OCI-LY7 (cell line): ENCODE measurements around the gene MTCL1. TPM values are rescaled to one million over a fixed set of nuclear protein-coding genes. Genes with fewer than 3 reads are reported as not detected.
A peak's percentile ranks its signal among the peaks of the same experiment; 100 is the strongest.

Experiments used
- BruUV-seq: library from RNA; stranded (reverse); fragments of 400-500 nt; replicated peaks from 2 replicates; lab custom pipeline; 2021; lab: Mats Ljungman, UMichigan
- CTCF ChIA-PET: fragments of 300-600 bp; sonication (Branson Sonifier 250); formaldehyde crosslinking; loops from one replicate; lab custom pipeline; 2022; ENCODE audit warnings: antibody characterized with exemption; ENCODE audit not compliant: unreplicated experiment; lab: Charles Lee
- POLR2A ChIA-PET: fragments of 300-600 bp; sonication (Branson Sonifier 250); formaldehyde crosslinking; loops from one replicate; lab custom pipeline; 2022; ENCODE audit warnings: antibody characterized with exemption; lab: Charles Lee
- DNase-seq: peaks from one replicate; pipeline ENCODE4 v3.0.0-alpha.2; 2015; ENCODE audit warnings: low spot score
- H2AFZ ChIP-seq: fragments of 200-600 bp; sonication (generic), shearing (Covaris generic); 2 replicates; pipeline ENCODE4 v1.6.1; 2014; ENCODE audit warnings: mild to moderate bottlenecking, antibody characterized with exemption, low read length, moderate library complexity
- H3K27ac ChIP-seq: fragments of 200-600 bp; sonication (generic); 2 replicates; pipeline ENCODE4 v1.5.1; 2014; ENCODE audit warnings: mixed run types, low read depth, mild to moderate bottlenecking, moderate library complexity, low read length, inconsistent platforms; ENCODE audit not compliant: poor library complexity, severe bottlenecking
- H3K36me3 ChIP-seq: fragments of 200-600 bp; sonication (generic); 2 replicates; pipeline ENCODE4 v1.6.1; 2014; ENCODE audit warnings: mild to moderate bottlenecking, antibody characterized with exemption, low read length, moderate library complexity, mixed read lengths; ENCODE audit not compliant: insufficient read depth
- H3K4me1 ChIP-seq: fragments of 200-600 bp; sonication (generic); 2 replicates; pipeline ENCODE4 v1.5.1; 2014; ENCODE audit warnings: mild to moderate bottlenecking, low read length; ENCODE audit not compliant: insufficient read depth, poor library complexity, severe bottlenecking
- H3K4me2 ChIP-seq: fragments of 200-600 bp; sonication (generic); 2 replicates; pipeline ENCODE4 v1.6.1; 2014; ENCODE audit warnings: mild to moderate bottlenecking, low read length
- H3K4me3 ChIP-seq: fragments of 200-600 bp; sonication (generic); 2 replicates; pipeline ENCODE4 v1.5.1; 2014; ENCODE audit warnings: mild to moderate bottlenecking, low read depth, low read length; ENCODE audit not compliant: poor library complexity, severe bottlenecking
- H3K79me2 ChIP-seq: fragments of 200-600 bp; sonication (generic); 2 replicates; pipeline ENCODE4 v1.6.1; 2016; ENCODE audit warnings: low read depth, mild to moderate bottlenecking, low read length, moderate library complexity, mixed read lengths; ENCODE audit not compliant: insufficient read depth
- H3K9me2 ChIP-seq: fragments of 200-600 bp; sonication (generic); 2 replicates; pipeline ENCODE4 v1.6.1; 2016; ENCODE audit warnings: mild to moderate bottlenecking, low read length, mixed read lengths; ENCODE audit not compliant: insufficient read depth
- H3K9me3 ChIP-seq: fragments of 200-600 bp; sonication (generic); 2 replicates; pipeline ENCODE4 v1.6.1; 2014; ENCODE audit warnings: mild to moderate bottlenecking, mixed run types, low read length, mixed read lengths
- H4K20me1 ChIP-seq: fragments of 200-600 bp; sonication (generic); 2 replicates; pipeline ENCODE4 v1.6.1; 2014; ENCODE audit warnings: mild to moderate bottlenecking, antibody characterized with exemption, low read length, moderate library complexity, mixed read lengths; ENCODE audit not compliant: insufficient read depth
- EZH2phosphoT487 ChIP-seq: fragments of 200-600 bp; sonication (generic); IDR thresholded peaks from 2 replicates; pipeline ENCODE4 v1.6.1; 2018; ENCODE audit warnings: low read depth, borderline replicate concordance, mild to moderate bottlenecking, mixed run types, antibody characterized with exemption, low read length, moderate library complexity, mixed read lengths
- intact Hi-C: fragments of 100-400 bp; cut with micrococcal nuclease; formaldehyde crosslinking; loops from one replicate; pipeline ENCODE4 v1.10.0; 2022; ENCODE audit not compliant: unreplicated experiment
- total RNA-seq, 2 experiments: library from RNA; depleted of rRNA in 1 of 2; stranded (reverse); fragments of >200 nt in 1 of 2; shearing (Covaris generic) in 1 of 2; gene quantifications; 2 replicates each; pipeline ENCODE4 v1.2.3, GENCODE V29; 2014 to 2022
- TF ChIP-seq, protein P1 (sequence below): fragments of 200-600 bp; sonication (generic); conservative IDR thresholded peaks from 2 replicates; pipeline ENCODE4 v1.5.1; 2014; ENCODE audit warnings: mild to moderate bottlenecking, antibody characterized with exemption, low read length, moderate library complexity, mixed read lengths

Gene MTCL1
- total RNA-seq, 2 experiments from 2014 or later = 96.8 to 159 TPM

GRCh38 chr18:8660316-8660715 is 45.0 kb upstream of the MTCL1 start:
- Histone ChIP-seq H3K4me2 (no peak overlapping the region), H3K9me2 (no peaks in the 10 kb centered on the region), H3K9me3 (no peaks in the 10 kb centered on the region), H3K4me1 (peaks cover 18% of the 10 kb centered on the region), H2AFZ (no peak overlapping the region), H3K27ac (no peak overlapping the region), H4K20me1 (no peaks in the 10 kb centered on the region), H3K36me3 (no peaks in the 10 kb centered on the region), H3K79me2 (no peaks in the 10 kb centered on the region), H3K4me3 (no peak overlapping the region)
- no peak for TF ChIP-seq EZH2phosphoT487
- TF ChIP-seq, protein P1, sequence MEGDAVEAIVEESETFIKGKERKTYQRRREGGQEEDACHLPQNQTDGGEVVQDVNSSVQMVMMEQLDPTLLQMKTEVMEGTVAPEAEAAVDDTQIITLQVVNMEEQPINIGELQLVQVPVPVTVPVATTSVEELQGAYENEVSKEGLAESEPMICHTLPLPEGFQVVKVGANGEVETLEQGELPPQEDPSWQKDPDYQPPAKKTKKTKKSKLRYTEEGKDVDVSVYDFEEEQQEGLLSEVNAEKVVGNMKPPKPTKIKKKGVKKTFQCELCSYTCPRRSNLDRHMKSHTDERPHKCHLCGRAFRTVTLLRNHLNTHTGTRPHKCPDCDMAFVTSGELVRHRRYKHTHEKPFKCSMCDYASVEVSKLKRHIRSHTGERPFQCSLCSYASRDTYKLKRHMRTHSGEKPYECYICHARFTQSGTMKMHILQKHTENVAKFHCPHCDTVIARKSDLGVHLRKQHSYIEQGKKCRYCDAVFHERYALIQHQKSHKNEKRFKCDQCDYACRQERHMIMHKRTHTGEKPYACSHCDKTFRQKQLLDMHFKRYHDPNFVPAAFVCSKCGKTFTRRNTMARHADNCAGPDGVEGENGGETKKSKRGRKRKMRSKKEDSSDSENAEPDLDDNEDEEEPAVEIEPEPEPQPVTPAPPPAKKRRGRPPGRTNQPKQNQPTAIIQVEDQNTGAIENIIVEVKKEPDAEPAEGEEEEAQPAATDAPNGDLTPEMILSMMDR = no peak
- no peak for DNase-seq
- ChIA-PET CTCF (no interaction called here), POLR2A (interaction anchor here (0.7 to 1.5 kb wide), 7 partner anchors 9 to 331 kb away, joined by 3 to 5 read pairs (median 4); partner anchors contain the start of gene RAB12)
- BruUV-seq = no TSS peak
- intact Hi-C loops = loop anchor here (5.0 kb wide), 1 partner anchor 252 kb away; no protein-coding TSS in a partner anchor

- peaks cover 18% of the 10 kb centered on the region for H3K4me1 ChIP-seq
- no peaks in the 10 kb centered on the region for H3K9me3 ChIP-seq
- H2AFZ ChIP-seq = peak overlapping the region; percentile 89
- H3K36me3 ChIP-seq = no peaks in the 10 kb centered on the region
- no peaks in the 10 kb centered on the region for H3K9me2 ChIP-seq
- peak overlapping the region; percentile 70 for H3K4me2 ChIP-seq
- no peak for TF ChIP-seq EZH2phosphoT487
- TF ChIP-seq, protein P1 = no peak
- intact Hi-C loops = loop anchor here (5.0 kb wide), 1 partner anchor 250 kb away; no protein-coding TSS in a partner anchor
- ChIA-PET POLR2A (interaction anchor here (0.6 to 1.5 kb wide), 11 partner anchors 10 to 478 kb away, joined by 3 to 5 read pairs (median 4); no protein-coding TSS in a partner anchor), CTCF (interaction anchor here (0.8 to 0.9 kb wide), 2 partner anchors 320 kb away, joined by 3 read pairs; no protein-coding TSS in a partner anchor)
- no peaks in the 10 kb centered on the region for H3K79me2 ChIP-seq
- peak; percentile 48 for DNase-seq
- no peak overlapping the region for H3K27ac ChIP-seq
- peak overlapping the region; percentile 30 for H3K4me3 ChIP-seq
- no peaks in the 10 kb centered on the region for H4K20me1 ChIP-seq
- BruUV-seq = no TSS peak
These were observed 43.4 kb upstream of the MTCL1 start for GRCh38 chr18:8661754-8662559.
